Fibroblast of skin of back (primary cell): ENCODE results near the gene NUDCD3.
A peak's percentile ranks its signal among the peaks of the same experiment; 100 is the strongest.

Experiments
- DNase-seq: peaks from one replicate; pipeline ENCODE4 v3.0.0-alpha.2; 2013

The NUDCD3 gene

DNA sequence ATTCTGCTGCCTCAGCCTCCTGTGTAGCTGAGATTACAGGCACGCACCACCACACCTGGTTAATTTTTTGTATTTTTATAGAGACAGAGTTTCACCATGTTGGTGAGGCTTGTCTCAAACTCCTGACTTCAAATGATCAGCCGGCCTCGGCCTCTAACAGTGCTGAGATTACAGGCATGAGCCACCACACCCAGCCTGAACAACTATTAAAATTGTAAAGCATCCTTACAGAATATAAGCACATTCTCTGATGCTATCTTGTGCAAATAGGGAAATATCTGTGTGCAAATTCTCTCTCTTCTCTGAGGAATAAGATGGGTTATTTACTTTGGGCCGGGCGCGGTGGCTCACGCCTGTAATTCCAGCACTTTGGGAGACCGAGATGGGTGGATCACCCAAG is 12.5 kb downstream of the NUDCD3 start:
- DNase-seq: no peak

GRCh38 chr7:44477063-44477830 is 13.2 kb downstream of the NUDCD3 start:
- DNase-seq: peak; percentile 76

GRCh38 chr7:44476313-44476712 is 14.1 kb downstream of the NUDCD3 start:
- no peak for DNase-seq

DNA sequence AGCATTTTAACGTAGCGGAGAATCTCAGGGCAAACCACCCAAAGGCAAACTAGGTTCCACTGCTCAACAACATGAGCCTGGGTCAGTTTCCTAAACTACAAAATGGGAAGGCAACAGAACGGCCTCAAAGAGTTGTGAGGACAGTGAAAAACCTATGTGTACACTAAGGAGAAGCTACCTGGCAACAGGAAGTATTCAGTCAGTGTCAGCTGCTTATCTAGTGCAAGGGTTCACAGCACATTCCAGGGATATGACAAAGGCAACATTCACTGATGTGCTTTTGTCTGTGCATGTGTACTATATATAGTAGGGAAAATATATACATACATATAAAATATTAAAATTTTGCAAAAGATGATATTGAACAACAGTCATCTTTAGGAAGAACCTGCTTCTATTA is 17.2 kb downstream of the NUDCD3 start:
- DNase-seq: peak; percentile 59

DNA sequence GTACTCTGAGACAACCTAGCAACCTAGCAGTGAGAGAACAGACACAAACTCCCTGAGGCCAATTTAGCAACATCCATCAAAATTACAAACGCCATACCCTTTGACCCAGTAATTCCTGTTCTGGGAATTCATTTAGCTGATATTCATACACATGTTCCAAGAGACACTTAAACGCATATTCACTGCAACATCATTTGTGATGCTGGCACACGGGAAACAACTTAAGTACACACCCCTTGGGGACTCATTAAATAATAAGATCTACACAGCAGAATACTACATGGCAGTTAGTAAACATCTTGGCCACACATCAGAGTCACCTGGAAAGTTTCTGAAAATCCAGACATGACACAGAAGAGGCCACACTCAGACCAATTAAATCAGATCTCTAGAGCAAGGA is 17.6 kb downstream of the NUDCD3 start:
- DNase-seq: no peak

DNA sequence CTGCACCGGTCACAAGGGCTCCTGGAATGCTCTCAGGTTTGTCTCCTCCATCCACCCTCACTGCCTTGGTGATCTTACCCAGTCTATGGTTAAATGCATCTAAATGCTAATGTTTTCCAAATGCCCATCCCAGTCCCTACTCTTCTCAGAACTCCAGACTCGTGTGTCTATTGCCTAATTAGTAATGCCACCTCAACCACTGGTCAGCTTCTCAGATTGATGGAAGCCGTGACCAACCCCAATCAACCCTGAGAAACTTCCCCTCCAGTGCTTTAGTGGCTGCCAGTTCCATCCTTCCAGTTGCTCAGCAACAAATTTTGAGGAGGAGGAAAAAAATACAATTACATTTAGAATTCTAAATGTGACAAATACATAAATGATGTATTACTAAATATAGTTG is 18.6 kb downstream of the NUDCD3 start:
- DNase-seq: no peak

GRCh38 chr7:44471436-44471835 is 19.0 kb downstream of the NUDCD3 start:
- DNase-seq: no peak

- DNase-seq: no peak
Observed at GRCh38 chr7:44470628-44471245, 19.7 kb downstream of the NUDCD3 start.

GRCh38 chr7:44470135-44470479 is 20.4 kb downstream of the NUDCD3 start:
- DNase-seq: no peak

DNA sequence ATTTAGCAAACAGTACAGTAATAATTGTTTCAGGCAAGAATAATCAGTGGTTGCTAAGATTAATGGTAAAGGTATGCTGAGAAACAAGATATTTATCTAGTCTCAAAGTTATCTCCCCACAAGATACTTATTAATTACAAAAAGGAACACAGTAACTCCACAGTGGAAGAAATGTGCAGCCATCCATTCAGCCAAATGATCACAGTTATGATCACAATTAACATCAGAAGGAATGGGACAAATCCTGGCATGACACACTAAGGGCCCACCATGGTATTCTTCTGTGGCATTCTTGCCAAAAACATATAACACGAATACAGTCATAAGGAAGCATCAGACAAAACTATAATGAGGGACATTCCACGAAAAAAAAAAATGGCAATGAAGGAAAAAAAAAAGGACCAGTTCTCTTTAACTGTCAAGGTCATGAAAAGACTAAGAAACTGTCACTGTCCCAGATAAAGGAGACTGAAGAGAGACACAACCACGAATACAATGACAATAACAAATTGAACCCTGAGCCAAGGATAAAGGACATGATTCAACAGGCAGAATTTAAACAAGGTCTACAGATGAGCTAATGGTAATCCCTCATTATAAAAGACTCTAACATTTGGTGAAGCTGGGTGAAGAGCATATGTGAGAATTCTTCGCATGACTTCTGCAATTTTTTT is 20.9 kb downstream of the NUDCD3 start:
- no peak for DNase-seq

GRCh38 chr7:44467217-44467548 is 23.3 kb downstream of the NUDCD3 start:
- no peak for DNase-seq

- peak; percentile 74 for DNase-seq
Observed at GRCh38 chr7:44466300-44467216, 23.9 kb downstream of the NUDCD3 start.

- DNase-seq: no peak
Observed at GRCh38 chr7:44465490-44465889, 25.0 kb downstream of the NUDCD3 start.

DNA sequence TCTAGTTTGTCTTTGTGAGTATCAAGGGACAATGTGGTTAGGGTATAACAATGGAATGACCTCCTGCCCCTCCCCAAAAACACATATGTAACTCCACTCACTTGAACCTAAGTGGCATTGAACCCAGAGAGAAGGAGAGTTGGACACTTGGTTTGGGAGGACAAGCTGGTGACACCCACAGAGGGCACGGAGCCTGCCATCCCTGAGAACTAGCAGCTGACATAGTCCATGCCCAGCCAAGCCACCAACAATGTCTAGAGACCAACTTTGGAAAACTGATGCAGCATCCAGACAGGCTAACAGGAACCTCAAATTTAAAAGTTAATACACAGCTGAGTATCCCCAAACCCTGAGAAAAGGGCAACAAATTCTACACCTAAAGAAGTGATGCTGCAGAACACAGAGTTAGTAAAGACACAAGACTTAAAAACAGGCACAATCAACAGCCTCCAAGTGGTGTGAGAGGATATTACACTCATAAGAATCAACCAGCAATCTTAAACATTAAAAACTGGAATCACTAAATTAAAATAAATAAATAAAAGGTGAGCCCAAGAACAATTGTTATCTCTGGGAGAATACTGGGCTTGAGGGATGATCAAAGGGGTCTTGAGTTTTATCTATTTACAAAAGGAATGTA is 27.2 kb downstream of the NUDCD3 start:
- no peak for DNase-seq

- peak; percentile 85 for DNase-seq
Observed at GRCh38 chr7:44461387-44461786, 29.1 kb downstream of the NUDCD3 start.

- DNase-seq: no peak
Observed at GRCh38 chr7:44460325-44460724, 30.1 kb downstream of the NUDCD3 start.

GRCh38 chr7:44455155-44455554 is 35.3 kb downstream of the NUDCD3 start:
- DNase-seq: no peak

- DNase-seq: no peak
Observed at GRCh38 chr7:44454348-44454747, 36.1 kb downstream of the NUDCD3 start.

DNA sequence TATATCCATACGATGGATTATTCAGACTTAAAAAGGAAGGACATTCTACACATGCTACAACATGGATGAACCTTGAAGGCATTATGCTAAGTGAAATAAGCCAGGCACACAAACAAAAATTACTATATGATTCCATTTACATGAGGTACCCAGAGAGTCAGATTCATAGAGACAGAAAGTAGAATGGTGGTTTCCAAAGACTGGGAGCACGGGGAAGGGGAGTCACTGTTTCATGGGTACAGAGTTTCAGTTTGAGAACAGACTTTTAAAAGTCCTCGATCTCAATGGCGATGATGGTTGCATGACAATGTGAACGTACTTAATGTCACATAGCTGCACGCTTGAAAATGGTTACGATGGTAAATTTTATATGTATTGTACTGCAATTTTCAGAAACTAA is 39.3 kb downstream of the NUDCD3 start:
- DNase-seq: no peak

GRCh38 chr7:44449584-44449928 is 40.9 kb downstream of the NUDCD3 start:
- peak; percentile 69 for DNase-seq

DNA sequence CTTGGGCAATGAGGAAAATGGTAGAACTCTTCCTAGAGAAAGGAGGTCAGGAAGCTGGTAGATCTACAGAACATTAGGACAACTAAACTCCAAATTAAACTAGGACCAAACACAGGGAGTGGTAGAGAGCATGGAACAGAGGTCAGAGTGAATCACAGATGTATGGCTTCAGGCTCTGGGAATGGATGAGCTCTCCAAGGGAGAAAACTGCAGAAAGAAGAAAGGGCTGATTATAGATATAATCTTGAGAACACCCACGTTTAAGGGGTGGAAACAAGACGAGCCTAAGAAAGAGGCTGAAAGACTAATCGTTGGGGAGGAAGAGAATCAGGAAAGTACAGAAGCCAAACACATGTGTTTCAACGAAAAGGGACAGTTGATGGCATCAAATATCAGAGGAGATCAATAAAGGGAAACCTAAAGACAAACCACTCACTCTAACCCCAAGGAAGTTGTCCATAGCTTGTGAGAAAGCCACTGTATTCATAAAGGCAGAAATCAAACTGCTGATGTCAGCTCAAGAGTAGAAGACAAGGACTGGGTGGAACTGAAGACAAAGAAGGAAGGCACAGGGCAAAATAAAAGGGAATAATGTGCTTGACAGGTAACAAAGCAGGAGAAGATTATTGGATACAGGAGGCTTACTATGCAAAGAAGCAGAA is 41.4 kb downstream of the NUDCD3 start:
- peak; percentile 20 for DNase-seq

DNA sequence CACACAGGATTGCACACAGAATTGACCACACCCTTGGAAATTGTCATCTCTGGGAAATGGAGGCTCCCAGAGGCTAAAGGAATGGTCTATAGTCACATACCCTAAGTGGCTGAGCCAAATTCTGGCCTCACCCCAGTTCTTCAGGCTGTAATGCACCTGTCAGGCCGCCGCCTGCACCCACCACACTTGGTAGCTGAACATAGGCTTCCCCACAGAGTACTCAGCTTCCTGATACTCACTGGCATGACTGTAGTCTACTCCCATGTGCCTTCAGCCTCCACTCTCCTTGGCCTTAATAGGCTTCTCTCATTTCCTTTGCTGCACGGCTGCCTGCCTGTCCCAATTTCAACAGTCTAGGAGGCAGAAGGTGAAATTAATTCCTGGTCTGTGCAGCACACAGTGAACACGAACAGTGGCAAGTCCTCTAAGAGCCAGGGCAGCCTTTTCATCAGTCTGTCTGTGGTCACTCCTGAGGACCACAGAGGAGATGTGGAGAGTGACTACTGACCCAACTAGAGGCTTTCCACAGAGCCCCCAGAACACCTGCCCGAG is 42.5 kb downstream of the NUDCD3 start:
- DNase-seq: no peak
